Uterus (tissue), 2 donors: Measurements from ENCODE around the gene SORCS3.

Source experiments
- CTCF ChIP-seq, 4 experiments: fragments of 200-600 bp in 2 of 4; fragments of 450-650 bp in 2 of 4; sonication (generic) in 2 of 4; IDR thresholded peaks; one replicate each; pipeline ENCODE4 v1.5.1; 2016 to 2019; ENCODE audit warnings: antibody characterized with exemption in 4 of 4, mild to moderate bottlenecking in 2 of 4, moderate library complexity in 1 of 4
- POLR2A ChIP-seq, 2 donors: fragments of 450-650 bp; IDR thresholded peaks; one replicate each; pipeline ENCODE4 v1.6.1; 2016; ENCODE audit warnings: antibody characterized with exemption in 2 of 2, mild to moderate bottlenecking in 1 of 2, moderate library complexity in 1 of 2

GRCh38 chr10:104880624-104881398 is 239.7 kb downstream of the SORCS3 start:
- TF ChIP-seq CTCF (IDR thresholded peaks at IDR 0.05) = no peak
- no peak for TF ChIP-seq POLR2A (IDR thresholded peaks at IDR 0.05)
